ENCODE results near the gene ARID1B. TPM values are rescaled to one million over a fixed set of nuclear protein-coding genes. Genes with fewer than 3 reads are reported as not detected.

ARID1B gene
- total and polyA plus RNA-seq, 9 donors: 44.2 to 72.5 (median 63.5) TPM

DNA sequence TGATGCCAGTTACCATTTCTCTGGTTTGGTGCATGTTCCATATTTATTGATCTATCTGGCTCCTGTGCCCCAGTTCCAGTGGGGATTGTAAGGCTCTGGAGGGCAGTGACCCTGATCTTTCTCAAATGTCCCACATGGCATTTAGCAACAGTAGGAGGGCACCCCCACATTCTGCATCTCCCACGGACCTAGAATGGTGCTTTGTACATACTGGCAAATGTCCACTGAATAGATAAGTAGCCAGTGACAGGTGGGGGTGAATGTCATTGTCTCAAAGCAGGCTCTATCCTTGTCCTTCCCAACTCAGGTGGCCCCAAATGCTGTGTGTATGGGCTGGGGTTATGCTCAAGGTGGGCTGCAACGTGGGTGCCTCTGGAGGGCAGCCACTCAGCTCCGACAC is 462.0 kb downstream of the ARID1B start:
- Histone ChIP-seq H3K9me3 (replicated peaks; ENCODE audit: control insufficient read depth, low read depth, low read length) (no peaks in the 10 kb centered on the region), H3K4me1 (ENCODE audit: control insufficient read depth, insufficient read depth, low read length) (peaks cover 37% of the 10 kb centered on the region), H3K4me3 (ENCODE audit: low read length) (no peak overlapping the region), H3K27ac (ENCODE audit: low read length) (no peak overlapping the region), H3K27me3 (ENCODE audit: control insufficient read depth, insufficient read depth, low read length) (peaks cover 48% of the 10 kb centered on the region), H3K36me3 (ENCODE audit: control insufficient read depth, insufficient read depth, low read length) (no peaks in the 10 kb centered on the region)
- no peak for DNase-seq
- WGBS (ENCODE audit: insufficient coverage): no CpG with 5 or more reads among the region's 3 CpGs

DNA sequence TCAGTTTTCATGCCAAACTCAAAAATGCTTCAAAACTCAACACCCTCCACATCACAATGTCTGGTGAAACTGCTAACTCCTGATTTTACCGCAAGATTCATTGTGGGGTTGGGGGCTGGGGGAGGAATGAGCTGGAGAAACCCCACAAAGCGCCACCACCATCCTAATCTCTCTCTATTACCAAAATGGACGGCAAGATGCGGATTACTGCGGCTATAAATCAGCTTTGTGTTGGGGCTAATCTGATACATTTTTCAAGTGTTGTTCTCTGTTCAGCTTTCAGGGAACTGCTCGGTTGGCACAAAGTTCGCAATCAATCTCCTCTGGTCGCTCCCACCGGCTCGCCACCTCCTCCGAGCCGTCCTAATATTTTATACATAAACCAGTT is 462.5 kb downstream of the ARID1B start:
- peaks cover 44% of the 10 kb centered on the region for H3K27me3 ChIP-seq (ENCODE audit: control insufficient read depth, insufficient read depth, low read length)
- no peak for DNase-seq
- no peaks in the 10 kb centered on the region for H3K36me3 ChIP-seq (ENCODE audit: control insufficient read depth, insufficient read depth, low read length)
- peaks cover 38% of the 10 kb centered on the region for H3K4me1 ChIP-seq (ENCODE audit: control insufficient read depth, insufficient read depth, low read length)
- no peak overlapping the region for H3K4me3 ChIP-seq (ENCODE audit: low read length)
- no peaks in the 10 kb centered on the region for H3K9me3 ChIP-seq (replicated peaks; ENCODE audit: control insufficient read depth, low read depth, low read length)
- 73% methylated on average over 7 of the region's 12 CpGs for WGBS (ENCODE audit: insufficient coverage)
- no peak overlapping the region for H3K27ac ChIP-seq (ENCODE audit: low read length)

DNA sequence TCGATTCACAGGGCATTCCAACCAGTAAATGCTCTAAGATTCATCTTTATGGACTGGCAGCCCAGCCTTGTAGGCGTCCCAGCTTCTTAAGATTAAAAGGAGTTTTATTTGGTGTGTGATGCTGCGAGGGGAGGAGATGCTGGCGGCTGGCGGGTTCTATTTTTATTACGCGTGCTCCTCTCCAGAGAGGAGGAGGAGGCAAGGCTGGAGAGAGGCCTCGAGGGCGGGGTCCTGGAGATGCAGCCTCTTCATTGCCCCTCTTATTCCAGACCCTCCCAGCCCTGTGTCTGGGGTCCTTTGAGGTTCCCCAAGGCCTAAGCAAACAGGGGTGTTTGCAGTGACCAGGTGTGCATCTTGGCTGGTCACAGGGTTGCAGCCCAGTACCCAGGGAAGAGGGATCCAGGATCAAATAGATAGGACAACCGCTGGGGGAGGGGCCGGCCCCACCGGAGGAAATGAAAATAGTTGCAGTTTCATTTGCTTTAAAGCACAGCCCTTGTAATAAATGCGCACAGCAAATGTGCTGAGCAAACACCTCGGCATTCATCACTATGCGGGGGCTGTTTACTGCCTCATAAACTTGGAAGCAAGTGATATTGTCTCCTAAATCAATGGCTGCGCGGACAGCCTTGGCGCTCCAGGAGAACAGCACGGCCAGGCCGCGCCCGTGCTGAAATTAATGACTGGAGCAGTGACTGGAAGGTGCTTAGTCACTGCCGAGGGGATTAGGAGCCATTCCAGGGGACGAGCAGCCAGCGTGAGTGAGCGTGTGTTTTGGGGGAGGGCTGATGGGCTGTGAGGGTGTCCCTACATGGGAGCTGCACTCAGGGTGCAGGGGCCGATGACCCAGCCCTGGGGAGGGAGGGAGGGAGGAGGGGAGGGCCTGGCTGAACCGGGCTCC is 463.1 kb downstream of the ARID1B start:
- Histone ChIP-seq H3K36me3 (ENCODE audit: control insufficient read depth, insufficient read depth, low read length) (no peaks in the 10 kb centered on the region), H3K27ac (ENCODE audit: low read length) (peak overlapping the region; percentile 35), H3K4me1 (ENCODE audit: control insufficient read depth, insufficient read depth, low read length) (peaks cover 38% of the 10 kb centered on the region), H3K9me3 (replicated peaks; ENCODE audit: control insufficient read depth, low read depth, low read length) (no peaks in the 10 kb centered on the region), H3K4me3 (ENCODE audit: low read length) (peak overlapping the region; percentile 21), H3K27me3 (ENCODE audit: control insufficient read depth, insufficient read depth, low read length) (peaks cover 37% of the 10 kb centered on the region)
- peak; percentile 81 for DNase-seq
- 14% methylated on average over 19 of the region's 28 CpGs for WGBS (ENCODE audit: insufficient coverage)

DNA sequence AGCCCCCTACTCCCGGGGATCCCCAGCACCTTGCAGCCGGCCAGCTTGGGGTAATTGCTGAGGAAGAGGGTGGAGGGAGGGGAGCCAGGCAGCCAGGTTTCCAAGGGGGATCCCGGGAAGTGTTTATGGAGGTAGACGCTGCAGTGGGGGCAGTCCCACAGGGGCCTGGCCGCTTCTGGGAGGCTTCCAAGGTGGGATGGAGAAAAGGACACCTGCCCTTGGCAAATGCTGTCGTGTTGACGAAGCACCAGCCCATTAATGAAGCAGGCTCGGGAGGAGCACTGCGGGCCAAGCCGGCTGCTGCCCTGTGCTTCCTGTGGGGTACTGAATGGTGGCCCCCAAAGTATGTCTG is 463.8 kb downstream of the ARID1B start:
- Histone ChIP-seq H3K27ac (ENCODE audit: low read length) (no peak overlapping the region), H3K4me1 (ENCODE audit: control insufficient read depth, insufficient read depth, low read length) (peaks cover 37% of the 10 kb centered on the region), H3K27me3 (ENCODE audit: control insufficient read depth, insufficient read depth, low read length) (peaks cover 31% of the 10 kb centered on the region), H3K36me3 (ENCODE audit: control insufficient read depth, insufficient read depth, low read length) (no peaks in the 10 kb centered on the region), H3K4me3 (ENCODE audit: low read length) (no peak overlapping the region), H3K9me3 (replicated peaks; ENCODE audit: control insufficient read depth, low read depth, low read length) (no peaks in the 10 kb centered on the region)
- DNase-seq: no peak
- 30% methylated on average over 4 of the region's 10 CpGs for WGBS (ENCODE audit: insufficient coverage)

DNA sequence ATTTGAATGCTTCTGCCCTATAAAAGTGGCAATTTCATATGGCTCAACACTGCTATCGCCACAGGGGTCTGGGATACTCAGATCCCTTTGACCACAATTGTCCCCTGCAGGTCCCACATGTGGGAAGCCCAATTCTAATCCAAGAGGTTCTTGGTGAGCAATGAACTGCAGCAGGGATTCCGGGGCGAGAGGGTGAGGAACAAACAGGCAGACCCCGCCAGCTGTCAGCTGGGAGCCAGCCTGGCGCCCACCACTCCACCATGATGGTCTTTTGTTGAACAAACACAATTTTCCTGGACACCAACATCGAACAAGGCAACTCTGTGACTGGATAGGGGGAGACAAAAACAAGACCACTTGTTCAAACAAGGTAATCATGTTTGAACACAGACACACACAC is 465.6 kb downstream of the ARID1B start:
- Histone ChIP-seq H3K27ac (ENCODE audit: low read length) (no peak overlapping the region), H3K36me3 (ENCODE audit: control insufficient read depth, insufficient read depth, low read length) (no peaks in the 10 kb centered on the region), H3K4me3 (ENCODE audit: low read length) (no peak overlapping the region), H3K9me3 (replicated peaks; ENCODE audit: control insufficient read depth, low read depth, low read length) (no peaks in the 10 kb centered on the region), H3K27me3 (ENCODE audit: control insufficient read depth, insufficient read depth, low read length) (peaks cover 17% of the 10 kb centered on the region), H3K4me1 (ENCODE audit: control insufficient read depth, insufficient read depth, low read length) (peaks cover 42% of the 10 kb centered on the region)
- 100% methylated on average over 4 of the region's 6 CpGs for WGBS (ENCODE audit: insufficient coverage)
- no peak for DNase-seq

DNA sequence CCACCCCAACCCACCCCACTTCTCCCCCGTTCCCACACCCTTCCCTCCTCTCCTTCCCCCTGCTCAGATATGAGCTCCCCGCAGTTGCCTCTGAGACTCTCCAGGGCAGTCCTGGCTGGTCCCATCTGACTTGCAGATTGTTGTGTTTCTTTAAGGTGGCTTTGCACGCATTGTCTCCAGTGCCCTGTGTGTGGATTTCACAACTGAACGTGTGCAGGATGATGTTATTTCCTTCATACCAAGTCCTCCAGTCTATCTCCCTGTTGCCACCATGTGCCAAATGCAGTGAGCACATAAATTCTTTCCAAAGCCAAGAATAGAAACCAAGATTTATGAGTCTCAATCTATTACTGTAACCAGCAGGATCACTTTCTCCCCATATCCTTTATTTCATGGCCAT is 467.0 kb downstream of the ARID1B start:
- DNase-seq: peak; percentile 51
- peak overlapping the region; percentile 67 for H3K27ac ChIP-seq (ENCODE audit: low read length)
- WGBS (ENCODE audit: insufficient coverage): no CpG with 5 or more reads among the region's 4 CpGs

DNA sequence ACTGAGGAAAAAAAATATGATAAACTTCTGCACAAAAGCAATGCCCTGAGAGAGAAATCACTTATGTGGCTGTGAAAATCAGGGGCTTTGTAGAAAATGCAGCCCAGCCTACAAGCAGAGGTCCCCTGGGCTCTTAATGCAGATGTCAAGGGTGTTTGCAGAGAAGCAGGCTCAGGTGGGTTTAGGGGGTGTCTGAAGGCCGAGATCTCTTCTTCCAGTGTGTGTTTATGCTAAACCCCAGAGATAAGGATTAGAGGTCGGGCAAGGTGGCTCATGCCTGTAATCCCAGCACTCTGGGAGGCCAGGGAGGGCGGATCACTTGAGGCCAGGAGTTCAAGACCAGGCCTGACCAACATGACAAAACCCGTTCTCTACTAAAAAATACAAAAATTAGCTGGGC is 467.6 kb downstream of the ARID1B start:
- Histone ChIP-seq H3K4me3 (ENCODE audit: low read length) (no peak overlapping the region), H3K27me3 (ENCODE audit: control insufficient read depth, insufficient read depth, low read length) (peaks cover 5% of the 10 kb centered on the region), H3K27ac (ENCODE audit: low read length) (no peak overlapping the region), H3K9me3 (replicated peaks; ENCODE audit: control insufficient read depth, low read depth, low read length) (peaks cover 6% of the 10 kb centered on the region), H3K4me1 (ENCODE audit: control insufficient read depth, insufficient read depth, low read length) (peaks cover 44% of the 10 kb centered on the region), H3K36me3 (ENCODE audit: control insufficient read depth, insufficient read depth, low read length) (no peaks in the 10 kb centered on the region)
- 80% methylated on average over 1 of the region's 4 CpGs for WGBS (ENCODE audit: insufficient coverage)
- no peak for DNase-seq

More for the DNA sequence above, 467.0 kb downstream of the ARID1B start:
- H3K27me3 ChIP-seq (ENCODE audit: control insufficient read depth, insufficient read depth, low read length): peaks cover 7% of the 10 kb centered on the region
- H3K36me3 ChIP-seq (ENCODE audit: control insufficient read depth, insufficient read depth, low read length): no peaks in the 10 kb centered on the region
- H3K4me3 ChIP-seq (ENCODE audit: low read length): no peak overlapping the region
- H3K4me1 ChIP-seq (ENCODE audit: control insufficient read depth, insufficient read depth, low read length): peaks cover 42% of the 10 kb centered on the region
- H3K9me3 ChIP-seq (replicated peaks; ENCODE audit: control insufficient read depth, low read depth, low read length): peaks cover 6% of the 10 kb centered on the region

DNA sequence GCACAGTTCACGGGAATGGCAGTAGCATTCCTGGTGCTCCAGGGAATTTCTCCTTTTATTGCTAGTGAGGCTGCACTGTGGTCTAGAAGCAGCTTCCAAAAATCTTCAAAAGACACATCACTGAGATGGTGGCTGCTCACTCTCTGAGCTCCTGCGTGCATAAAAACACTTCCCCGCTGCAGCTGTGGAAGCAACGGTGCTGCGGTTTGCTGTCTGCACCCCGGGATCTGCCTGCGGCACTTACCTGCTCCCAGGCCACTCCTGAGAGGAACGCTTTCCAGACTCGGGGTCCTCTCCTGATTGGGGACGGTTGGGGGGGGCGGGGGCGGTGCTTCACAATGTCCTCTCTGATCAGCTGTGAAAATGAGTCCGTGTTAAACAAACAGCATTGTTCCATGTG is 468.3 kb downstream of the ARID1B start:
- 35% methylated on average over 13 of the region's 13 CpGs for WGBS (ENCODE audit: insufficient coverage)

DNA sequence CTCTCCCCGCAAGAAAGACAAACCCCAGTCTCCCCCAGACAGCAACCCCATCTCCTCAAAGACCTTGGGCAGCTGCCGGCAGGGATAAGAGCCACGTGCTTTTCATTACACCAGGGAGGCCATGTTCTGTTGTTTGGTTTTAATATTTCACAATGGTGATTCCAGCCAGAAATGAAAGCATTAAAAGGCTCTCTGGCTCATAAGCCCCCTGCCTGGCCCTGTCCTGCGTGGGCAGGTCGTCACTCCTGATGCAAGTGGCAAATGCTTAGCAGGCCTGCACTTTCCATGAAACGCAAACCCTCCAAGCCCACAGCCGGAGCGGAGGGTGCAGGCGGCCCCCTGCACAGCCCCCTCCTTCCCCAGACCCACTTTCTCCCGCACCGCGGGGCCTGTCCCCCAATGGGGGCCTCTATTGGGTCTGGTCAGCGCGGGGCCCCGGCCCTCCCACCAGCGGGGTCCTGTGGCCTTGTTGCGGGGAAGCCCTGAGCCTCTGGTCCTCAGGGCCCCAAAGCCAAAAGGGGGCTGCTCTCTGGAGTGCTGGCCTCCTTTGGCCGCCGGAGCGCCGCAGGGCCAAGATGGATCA is 469.0 kb downstream of the ARID1B start:
- no peak overlapping the region for H3K27ac ChIP-seq (ENCODE audit: low read length)
- H3K27me3 ChIP-seq (ENCODE audit: control insufficient read depth, insufficient read depth, low read length): peaks cover 3% of the 10 kb centered on the region
- peaks cover 34% of the 10 kb centered on the region for H3K4me1 ChIP-seq (ENCODE audit: control insufficient read depth, insufficient read depth, low read length)
- H3K4me3 ChIP-seq (ENCODE audit: low read length): no peak overlapping the region
- peak; percentile 69 for DNase-seq
- WGBS (ENCODE audit: insufficient coverage): 40% methylated on average over 18 of the region's 21 CpGs
- H3K9me3 ChIP-seq (replicated peaks; ENCODE audit: control insufficient read depth, low read depth, low read length): peaks cover 6% of the 10 kb centered on the region
- no peaks in the 10 kb centered on the region for H3K36me3 ChIP-seq (ENCODE audit: control insufficient read depth, insufficient read depth, low read length)

More for the DNA sequence above, 468.3 kb downstream of the ARID1B start:
- Histone ChIP-seq H3K27ac (ENCODE audit: low read length) (no peak overlapping the region), H3K4me3 (ENCODE audit: low read length) (no peak overlapping the region), H3K36me3 (ENCODE audit: control insufficient read depth, insufficient read depth, low read length) (no peaks in the 10 kb centered on the region), H3K9me3 (replicated peaks; ENCODE audit: control insufficient read depth, low read depth, low read length) (peaks cover 6% of the 10 kb centered on the region), H3K4me1 (ENCODE audit: control insufficient read depth, insufficient read depth, low read length) (peaks cover 41% of the 10 kb centered on the region), H3K27me3 (ENCODE audit: control insufficient read depth, insufficient read depth, low read length) (peaks cover 5% of the 10 kb centered on the region)
- no peak for DNase-seq

DNA sequence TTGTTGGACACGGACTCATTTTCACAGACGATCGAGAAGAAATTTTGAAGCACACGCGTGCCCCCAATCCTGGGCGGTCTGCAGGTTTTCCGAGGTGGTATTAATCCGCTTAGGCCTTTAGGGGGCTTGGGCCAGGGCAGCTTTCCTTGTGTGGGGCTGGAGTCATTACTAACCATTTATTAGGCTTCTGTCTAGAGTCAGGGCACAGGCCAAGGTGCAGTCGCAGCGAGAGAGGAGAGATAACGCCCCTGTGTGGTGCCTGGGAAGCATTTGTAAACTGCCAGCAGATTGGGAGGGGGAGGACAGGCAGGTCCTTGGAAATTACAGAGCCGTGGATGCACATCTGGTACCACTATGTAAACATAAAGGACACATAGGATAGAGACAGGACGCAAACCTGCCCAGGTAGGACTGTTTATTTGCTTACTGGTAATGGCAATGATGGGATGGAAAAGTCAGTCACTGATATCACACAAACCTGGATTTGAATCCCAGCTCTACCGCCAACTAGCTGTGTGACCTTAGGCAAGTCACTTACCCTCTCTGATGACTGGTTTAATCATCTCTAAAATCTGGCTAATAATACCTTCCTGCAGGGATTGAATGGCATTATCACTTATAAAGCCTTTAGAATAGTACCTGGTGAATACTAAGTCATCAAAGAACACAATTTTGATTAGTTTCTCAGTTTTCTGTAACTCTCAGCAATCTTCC is 469.8 kb downstream of the ARID1B start:
- H3K27ac ChIP-seq (ENCODE audit: low read length): no peak overlapping the region
- H3K36me3 ChIP-seq (ENCODE audit: control insufficient read depth, insufficient read depth, low read length): no peaks in the 10 kb centered on the region
- WGBS (ENCODE audit: insufficient coverage): 59% methylated on average over 6 of the region's 14 CpGs
- DNase-seq: no peak
- peaks cover 3% of the 10 kb centered on the region for H3K27me3 ChIP-seq (ENCODE audit: control insufficient read depth, insufficient read depth, low read length)
- H3K9me3 ChIP-seq (replicated peaks; ENCODE audit: control insufficient read depth, low read depth, low read length): peaks cover 6% of the 10 kb centered on the region
- H3K4me1 ChIP-seq (ENCODE audit: control insufficient read depth, insufficient read depth, low read length): peaks cover 34% of the 10 kb centered on the region
- no peak overlapping the region for H3K4me3 ChIP-seq (ENCODE audit: low read length)
